GM19238 (cell line): Measurements from ENCODE around the gene GRK2.
"Not testable (repeated sequence)": the region's sequence is repeated elsewhere in the genome, so short reads cannot be mapped to it uniquely, and the experiment has no call there.

ENCODE experiments used
- DNase-seq: peaks from one replicate; pipeline ENCODE4 v3.0.0; 2011; ENCODE audit warnings: low spot score; ENCODE audit not compliant: insufficient read length

The GRK2 gene

GRCh38 chr11:67253872-67254624, 12.2 kb upstream of the GRK2 start:
- DNase-seq: no peak

GRCh38 chr11:67254798-67255197, 11.5 kb upstream of the GRK2 start:
- DNase-seq: no peak

- no peak for DNase-seq
These were observed 10.9 kb upstream of the GRK2 start for GRCh38 chr11:67255353-67255752.

- no peak for DNase-seq
These were observed 10.4 kb upstream of the GRK2 start for GRCh38 chr11:67255864-67256263.

GRCh38 chr11:67256477-67257135, 9.7 kb upstream of the GRK2 start:
- DNase-seq: no peak

- DNase-seq: no peak
These were observed 5.9 kb upstream of the GRK2 start for GRCh38 chr11:67260406-67260805.

GRCh38 chr11:67260885-67261639, 5.2 kb upstream of the GRK2 start:
- not testable (repeated sequence) for DNase-seq

GRCh38 chr11:67261640-67261945, 4.7 kb upstream of the GRK2 start:
- DNase-seq: no peak

- no peak for DNase-seq
These were observed 4.2 kb upstream of the GRK2 start for GRCh38 chr11:67261946-67262681.

GRCh38 chr11:67262731-67263675, 3.3 kb upstream of the GRK2 start:
- DNase-seq: peak; percentile 90

- DNase-seq: no peak
These were observed 2.0 kb upstream of the GRK2 start for GRCh38 chr11:67264260-67264659.

GRCh38 chr11:67264877-67265632, 1.2 kb upstream of the GRK2 start:
- DNase-seq: no peak

GRCh38 chr11:67265633-67266448, 432 bp upstream of the GRK2 start:
- DNase-seq: peak; percentile 84

- no peak for DNase-seq
These were observed 1.2 kb downstream of the GRK2 start for GRCh38 chr11:67267188-67268080.

GRCh38 chr11:67268081-67268961, 2.0 kb downstream of the GRK2 start:
- DNase-seq: peak; percentile 85

- DNase-seq: no peak
These were observed 2.6 kb downstream of the GRK2 start for GRCh38 chr11:67268962-67269268.
